Measurements from ENCODE around the gene ALKBH3. TPM values are rescaled to one million over a fixed set of nuclear protein-coding genes. Genes with fewer than 3 reads are reported as not detected.

Gene ALKBH3
- total RNA-seq, 1 experiment from 2014 or later: 36.7 TPM

GRCh38 chr11:43834286-43834685 is 46.3 kb upstream of the ALKBH3 start:
- H3K4me1 ChIP-seq (ENCODE audit: control insufficient read depth in 1 of 2, insufficient read depth in 2 of 2, low read length in 2 of 2): peaks cover 24 to 43% of the 10 kb centered on the region in 2 experiments
- BruUV-seq (replicated peaks): no TSS peak
- H3K9ac ChIP-seq (ENCODE audit: low read length): no peak overlapping the region

More at GRCh38 chr11:43834286-43834685, 46.3 kb upstream of the ALKBH3 start:
- no peaks in the 10 kb centered on the region for H4K20me1 ChIP-seq (ENCODE audit: insufficient read depth)
- RAD21 ChIA-PET (ENCODE audit: low non-redundant PET in 1 of 2, low total read pairs in 2 of 2, uncharacterized antibody in 2 of 2, unreplicated experiment in 2 of 2): no interaction called here
- ATAC-seq: no peak
- H3K9me2 ChIP-seq (ENCODE audit: insufficient read depth): no peaks in the 10 kb centered on the region
- no peak for DNase-seq (ENCODE audit: low read depth, low spot score)
- H3K4me2 ChIP-seq (ENCODE audit: low read length): no peak overlapping the region
- H3K4me3 ChIP-seq (replicated peaks in 1 of 2; ENCODE audit: low read depth in 1 of 2, low read length in 2 of 2): no peak overlapping the region
- no peak overlapping the region for H2AFZ ChIP-seq (ENCODE audit: low read depth, low read length, poor library complexity, severe bottlenecking)
- POLR2A ChIA-PET: no interaction called here
- 0 out of 4 replicates have a peak, but pooled peaks cover 0 to 2% of the 10 kb centered on the region in 2 experiments for H3K36me3 ChIP-seq (ENCODE audit: control insufficient read depth in 1 of 2, insufficient read depth in 2 of 2, low read length in 2 of 2)
- H3K9me3 ChIP-seq (ENCODE audit: control insufficient read depth in 1 of 2, insufficient read depth in 1 of 2, low read depth in 1 of 2, low read length in 2 of 2): no peaks in the 10 kb centered on the region
- no peaks in the 10 kb centered on the region for H3K79me2 ChIP-seq (ENCODE audit: insufficient read depth, low read length)
- intact Hi-C loops (cut with micrococcal nuclease): no loop called here
- CTCF ChIA-PET: interaction anchor here (1.0 kb wide), 1 partner anchor 9 kb away, joined by 3 read pairs; no protein-coding TSS in a partner anchor
- H3K27me3 ChIP-seq (ENCODE audit: insufficient read depth, low read length): no peaks in the 10 kb centered on the region
- TF ChIP-seq EZH2phosphoT487 (IDR thresholded peaks at IDR 0.05; ENCODE audit: borderline replicate concordance): no peak
- TF ChIP-seq CTCF (IDR thresholded peaks at IDR 0.05 in 2 of 3, conservative IDR thresholded peaks at IDR 0.05 in 1 of 3; ENCODE audit: borderline replicate concordance in 1 of 3, insufficient read depth in 1 of 3, low read depth in 2 of 3, low read length in 2 of 3): no peak
- no peak for TF ChIP-seq ZNF274 (IDR thresholded peaks at IDR 0.05; ENCODE audit: low read depth, low read length)
- TF ChIP-seq, protein P1, sequence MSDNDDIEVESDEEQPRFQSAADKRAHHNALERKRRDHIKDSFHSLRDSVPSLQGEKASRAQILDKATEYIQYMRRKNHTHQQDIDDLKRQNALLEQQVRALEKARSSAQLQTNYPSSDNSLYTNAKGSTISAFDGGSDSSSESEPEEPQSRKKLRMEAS (IDR thresholded peaks at IDR 0.05): no peak
- TF ChIP-seq EGR1 (IDR thresholded peaks at IDR 0.05; ENCODE audit: low read depth): no peak
- TF ChIP-seq, protein P2, sequence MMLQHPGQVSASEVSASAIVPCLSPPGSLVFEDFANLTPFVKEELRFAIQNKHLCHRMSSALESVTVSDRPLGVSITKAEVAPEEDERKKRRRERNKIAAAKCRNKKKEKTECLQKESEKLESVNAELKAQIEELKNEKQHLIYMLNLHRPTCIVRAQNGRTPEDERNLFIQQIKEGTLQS (IDR thresholded peaks at IDR 0.05): no peak
- TF ChIP-seq POLR2AphosphoS5 (IDR thresholded peaks at IDR 0.05; ENCODE audit: low read depth, low read length): no peak
- TF ChIP-seq FOSL1 (IDR thresholded peaks at IDR 0.05; ENCODE audit: low read depth): no peak
- TF ChIP-seq REST (IDR thresholded peaks at IDR 0.05; ENCODE audit: low read depth): no peak
- no peak for TF ChIP-seq ELF1 (IDR thresholded peaks at IDR 0.05; ENCODE audit: borderline replicate concordance, low read depth)
- no peak for TF ChIP-seq TCF7L2 (IDR thresholded peaks at IDR 0.05; ENCODE audit: borderline replicate concordance, extremely low read depth, insufficient read depth, insufficient read length)
- no peak for TF ChIP-seq EZH2 (IDR thresholded peaks at IDR 0.05)
- no peak for TF ChIP-seq RAD21 (IDR thresholded peaks at IDR 0.05; ENCODE audit: low read depth)
- no peak for TF ChIP-seq SRF (IDR thresholded peaks at IDR 0.05; ENCODE audit: low read depth)
- no peak for TF ChIP-seq YY1 (IDR thresholded peaks at IDR 0.05; ENCODE audit: extremely low read depth, insufficient replicate concordance, low read depth, low read length)
- TF ChIP-seq, protein P3, sequence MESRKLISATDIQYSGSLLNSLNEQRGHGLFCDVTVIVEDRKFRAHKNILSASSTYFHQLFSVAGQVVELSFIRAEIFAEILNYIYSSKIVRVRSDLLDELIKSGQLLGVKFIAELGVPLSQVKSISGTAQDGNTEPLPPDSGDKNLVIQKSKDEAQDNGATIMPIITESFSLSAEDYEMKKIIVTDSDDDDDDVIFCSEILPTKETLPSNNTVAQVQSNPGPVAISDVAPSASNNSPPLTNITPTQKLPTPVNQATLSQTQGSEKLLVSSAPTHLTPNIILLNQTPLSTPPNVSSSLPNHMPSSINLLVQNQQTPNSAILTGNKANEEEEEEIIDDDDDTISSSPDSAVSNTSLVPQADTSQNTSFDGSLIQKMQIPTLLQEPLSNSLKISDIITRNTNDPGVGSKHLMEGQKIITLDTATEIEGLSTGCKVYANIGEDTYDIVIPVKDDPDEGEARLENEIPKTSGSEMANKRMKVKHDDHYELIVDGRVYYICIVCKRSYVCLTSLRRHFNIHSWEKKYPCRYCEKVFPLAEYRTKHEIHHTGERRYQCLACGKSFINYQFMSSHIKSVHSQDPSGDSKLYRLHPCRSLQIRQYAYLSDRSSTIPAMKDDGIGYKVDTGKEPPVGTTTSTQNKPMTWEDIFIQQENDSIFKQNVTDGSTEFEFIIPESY (IDR thresholded peaks at IDR 0.05; ENCODE audit: extremely low read depth, insufficient replicate concordance, low read length): no peak
- no peak for TF ChIP-seq CEBPB (IDR thresholded peaks at IDR 0.05; ENCODE audit: low read depth)
- no peak overlapping the region for H3K27ac ChIP-seq (ENCODE audit: low read depth, low read length)
